Natural killer cell (primary cell): ENCODE measurements around the gene VWA3B. TPM values are rescaled to one million over a fixed set of nuclear protein-coding genes. Genes with fewer than 3 reads are reported as not detected.

Source experiments
- ATAC-seq, 3 donors: fragments of 150-1000 bp in 2 of 3; fragments of 200-7000 bp in 1 of 3; cut with Tn5 transposase; 1 replicate in 1 of 3; 2 replicates in 2 of 3; pipeline ENCODE4 v1.10.0; 2021; ENCODE audit warnings: mild to moderate bottlenecking in 2 of 3, moderate library complexity in 2 of 3
- DNase-seq, 2 donors: peaks; one replicate each; pipeline versions ENCODE4 v3.0.0 to v3.0.0-alpha.2; 2013 to 2021; ENCODE audit warnings: mixed read lengths in 1 of 2
- H3K27ac ChIP-seq: one replicate; pipeline ENCODE4 v1.5.1; 2013; ENCODE audit warnings: mild to moderate bottlenecking, low read length
- H3K27me3 ChIP-seq: one replicate; pipeline ENCODE4 v1.6.1; 2013; ENCODE audit warnings: low read length; ENCODE audit not compliant: control insufficient read depth, insufficient read depth
- H3K36me3 ChIP-seq: one replicate; pipeline ENCODE4 v1.6.1; 2013; ENCODE audit warnings: low read length; ENCODE audit not compliant: control insufficient read depth, insufficient read depth
- H3K4me1 ChIP-seq: one replicate; pipeline ENCODE4 v1.6.1; 2013; ENCODE audit warnings: low read length; ENCODE audit not compliant: control insufficient read depth, insufficient read depth
- H3K4me3 ChIP-seq: one replicate; pipeline ENCODE4 v1.5.1; 2013; ENCODE audit warnings: low read length
- H3K9me3 ChIP-seq: one replicate; pipeline ENCODE4 v1.6.1; 2013; ENCODE audit warnings: low read length; ENCODE audit not compliant: control insufficient read depth, insufficient read depth
- H3K27ac Mint-ChIP-seq, 2 donors: one replicate each; pipeline ENCODE4 v1.8.0; 2022; ENCODE audit warnings: mild to moderate bottlenecking in 2 of 2, mixed read lengths in 2 of 2, moderate library complexity in 1 of 2
- H3K27me3 Mint-ChIP-seq, 2 donors: one replicate each; pipeline ENCODE4 v1.8.0; 2022; ENCODE audit warnings: low read depth in 2 of 2, mixed read lengths in 2 of 2
- H3K36me3 Mint-ChIP-seq: one replicate; pipeline ENCODE4 v1.8.0; 2022; ENCODE audit warnings: mixed read lengths
- H3K4me1 Mint-ChIP-seq, 2 donors: one replicate each; pipeline ENCODE4 v1.8.0; 2022; ENCODE audit warnings: mixed read lengths in 2 of 2
- H3K4me3 Mint-ChIP-seq: one replicate; pipeline ENCODE4 v1.8.0; 2022; ENCODE audit warnings: mild to moderate bottlenecking, moderate library complexity, mixed read lengths
- H3K9me3 Mint-ChIP-seq, 2 donors: one replicate each; pipeline ENCODE4 v1.8.0; 2022; ENCODE audit warnings: mixed read lengths in 2 of 2
- WGBS: methylation state at CpG from one replicate; pipeline ENCODE4 v1.1.7; 2013; ENCODE audit warnings: missing lambda C conversion rate; ENCODE audit not compliant: insufficient coverage; 5-methylcytosine and 5-hydroxymethylcytosine counted together
- intact Hi-C: fragments of 100-400 bp; cut with micrococcal nuclease; formaldehyde crosslinking; loops from one replicate; pipeline ENCODE4 v1.14.2; 2022
- total RNA-seq, 4 donors: library from RNA; stranded (reverse); fragments of 120-200 nt in 1 of 4; gene quantifications; one replicate each; pipeline versions ENCODE4 v1.2.3 to v1.2.4, GENCODE V29; 2013 to 2022
- TF ChIP-seq, protein P1 (sequence below): fragments of 200-600 bp; IDR thresholded peaks from one replicate; pipeline ENCODE4 v1.8.0; 2022; ENCODE audit warnings: antibody characterized with exemption

VWA3B gene
- total RNA-seq, 3 donors from 2014 or later (not counting 1 experiment from before 2014, with no cell fraction given), result not detected

DNA sequence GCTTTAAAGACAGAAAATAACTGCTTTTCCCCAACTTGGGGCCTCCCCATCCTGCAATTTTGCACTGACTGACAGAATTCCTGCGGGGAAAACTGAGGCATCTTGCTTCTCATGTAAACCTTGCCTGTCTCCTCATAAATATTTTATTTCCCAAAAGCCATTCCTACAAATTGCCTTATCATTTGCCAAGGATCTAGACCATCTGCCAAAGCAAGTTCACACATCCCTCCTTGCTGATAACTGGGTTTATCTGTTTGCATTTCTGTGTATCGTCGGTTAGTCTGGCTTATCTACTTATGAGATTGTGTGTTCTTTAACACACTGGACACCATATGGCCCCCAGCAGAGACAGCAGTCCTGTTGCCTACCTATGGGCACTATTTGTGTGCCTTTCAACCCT lies 256.3 kb downstream of the VWA3B start:
- peaks cover 0 to 2% of the 10 kb centered on the region in 2 donors for H3K9me3 Mint-ChIP-seq

DNA sequence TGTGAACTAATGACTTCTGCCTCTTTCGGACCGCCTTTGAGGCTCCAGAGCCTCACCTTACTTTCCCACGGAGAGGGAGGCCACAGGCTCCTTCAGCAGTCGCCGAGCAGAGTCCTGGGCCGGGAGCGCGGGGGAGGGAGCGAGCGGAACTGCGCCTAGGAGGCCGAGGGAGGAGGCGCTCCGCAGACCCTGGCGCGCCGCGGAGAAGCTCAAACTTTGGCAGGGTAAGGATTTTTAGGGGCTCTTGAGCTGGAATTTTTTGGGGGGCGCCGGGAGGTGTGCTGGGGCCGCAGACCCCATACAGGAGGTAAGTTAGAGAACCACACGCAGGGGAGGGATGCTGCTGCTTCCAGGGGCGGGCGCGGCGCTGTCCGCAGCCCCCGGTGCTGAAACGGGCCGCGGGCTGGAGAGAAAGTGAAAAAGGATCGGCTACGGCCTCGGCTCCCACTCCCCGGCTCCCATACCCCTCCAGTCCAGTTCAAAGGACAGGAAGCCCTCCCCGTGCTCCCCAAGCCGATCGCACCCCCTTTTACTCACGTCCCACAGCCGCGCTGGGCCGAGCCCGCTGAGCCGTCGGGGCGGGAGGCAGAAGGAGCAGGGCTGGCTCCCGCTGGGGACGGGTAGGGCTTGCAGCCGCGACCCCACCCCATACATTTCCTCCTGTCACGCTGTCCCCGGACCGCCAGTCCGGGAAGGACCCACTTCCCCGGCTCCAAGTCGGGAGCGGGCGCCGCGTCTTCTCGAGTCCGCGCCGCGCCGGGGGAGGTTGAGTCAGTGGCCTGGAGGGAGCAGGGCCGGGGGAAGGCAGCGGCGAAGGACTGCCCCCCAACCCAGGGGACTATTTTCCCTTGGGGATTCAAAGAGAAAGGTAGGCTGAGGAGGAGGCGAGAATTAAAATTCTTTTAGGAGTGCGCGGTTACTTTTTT lies 259.6 kb downstream of the VWA3B start, which contains the start of gene CNGA3:
TSS of gene CNGA3 (plus strand) at position 146 of the 926 bp plus-strand sequence. CDS start 23,520 bp downstream, outside the sequence.
- Mint-ChIP-seq H3K9me3 (peaks cover 0 to 2% of the 10 kb centered on the region in 2 donors), H3K27ac (no peak within 1 kb of the TSS), H3K4me3 (peak within 1 kb of the TSS; percentile 13), H3K4me1 (peaks cover 8 to 17% of the 10 kb centered on the region in 2 donors), H3K27me3 (peaks cover 70 to 89% of the 10 kb centered on the region in 2 donors), H3K36me3 (peaks cover 11% of the 10 kb centered on the region)
- H3K27ac ChIP-seq, result no peak within 1 kb of the TSS
- peaks cover 18% of the 10 kb centered on the region for H3K4me1 ChIP-seq
- peaks cover 47% of the 10 kb centered on the region for H3K27me3 ChIP-seq
- no peak within 1 kb of the TSS for H3K4me3 ChIP-seq
- H3K36me3 ChIP-seq, result no peaks in the 10 kb centered on the region
- WGBS, result 11% methylated on average over 72 of the region's 72 CpGs
- TF ChIP-seq, protein P1, sequence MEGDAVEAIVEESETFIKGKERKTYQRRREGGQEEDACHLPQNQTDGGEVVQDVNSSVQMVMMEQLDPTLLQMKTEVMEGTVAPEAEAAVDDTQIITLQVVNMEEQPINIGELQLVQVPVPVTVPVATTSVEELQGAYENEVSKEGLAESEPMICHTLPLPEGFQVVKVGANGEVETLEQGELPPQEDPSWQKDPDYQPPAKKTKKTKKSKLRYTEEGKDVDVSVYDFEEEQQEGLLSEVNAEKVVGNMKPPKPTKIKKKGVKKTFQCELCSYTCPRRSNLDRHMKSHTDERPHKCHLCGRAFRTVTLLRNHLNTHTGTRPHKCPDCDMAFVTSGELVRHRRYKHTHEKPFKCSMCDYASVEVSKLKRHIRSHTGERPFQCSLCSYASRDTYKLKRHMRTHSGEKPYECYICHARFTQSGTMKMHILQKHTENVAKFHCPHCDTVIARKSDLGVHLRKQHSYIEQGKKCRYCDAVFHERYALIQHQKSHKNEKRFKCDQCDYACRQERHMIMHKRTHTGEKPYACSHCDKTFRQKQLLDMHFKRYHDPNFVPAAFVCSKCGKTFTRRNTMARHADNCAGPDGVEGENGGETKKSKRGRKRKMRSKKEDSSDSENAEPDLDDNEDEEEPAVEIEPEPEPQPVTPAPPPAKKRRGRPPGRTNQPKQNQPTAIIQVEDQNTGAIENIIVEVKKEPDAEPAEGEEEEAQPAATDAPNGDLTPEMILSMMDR, result no peak
- intact Hi-C loops, result no loop called here
- DNase-seq (peak in 1 of 2 donors; percentile 34), ATAC-seq (peak in 1 of 3 donors; percentile 60)
- H3K9me3 ChIP-seq, result peaks cover 2% of the 10 kb centered on the region

More for the DNA sequence above, 256.3 kb downstream of the VWA3B start:
- TF ChIP-seq, protein P1, result no peak
- ATAC-seq, result no peak
- no peak overlapping the region for H3K27ac ChIP-seq
- no peaks in the 10 kb centered on the region for H3K36me3 ChIP-seq
- intact Hi-C loops, result no loop called here
- Mint-ChIP-seq H3K27ac (no peak overlapping the region), H3K27me3 (peaks cover 56 to 65% of the 10 kb centered on the region in 2 donors), H3K36me3 (peaks cover 11% of the 10 kb centered on the region), H3K4me1 (peaks cover 8 to 16% of the 10 kb centered on the region in 2 donors), H3K4me3 (no peak overlapping the region)
- H3K27me3 ChIP-seq, result peaks cover 28% of the 10 kb centered on the region
- no peak for DNase-seq
- H3K4me1 ChIP-seq, result peaks cover 18% of the 10 kb centered on the region
- peaks cover 2% of the 10 kb centered on the region for H3K9me3 ChIP-seq
- WGBS, result 83% methylated on average over 3 of the region's 3 CpGs
- no peak overlapping the region for H3K4me3 ChIP-seq

DNA sequence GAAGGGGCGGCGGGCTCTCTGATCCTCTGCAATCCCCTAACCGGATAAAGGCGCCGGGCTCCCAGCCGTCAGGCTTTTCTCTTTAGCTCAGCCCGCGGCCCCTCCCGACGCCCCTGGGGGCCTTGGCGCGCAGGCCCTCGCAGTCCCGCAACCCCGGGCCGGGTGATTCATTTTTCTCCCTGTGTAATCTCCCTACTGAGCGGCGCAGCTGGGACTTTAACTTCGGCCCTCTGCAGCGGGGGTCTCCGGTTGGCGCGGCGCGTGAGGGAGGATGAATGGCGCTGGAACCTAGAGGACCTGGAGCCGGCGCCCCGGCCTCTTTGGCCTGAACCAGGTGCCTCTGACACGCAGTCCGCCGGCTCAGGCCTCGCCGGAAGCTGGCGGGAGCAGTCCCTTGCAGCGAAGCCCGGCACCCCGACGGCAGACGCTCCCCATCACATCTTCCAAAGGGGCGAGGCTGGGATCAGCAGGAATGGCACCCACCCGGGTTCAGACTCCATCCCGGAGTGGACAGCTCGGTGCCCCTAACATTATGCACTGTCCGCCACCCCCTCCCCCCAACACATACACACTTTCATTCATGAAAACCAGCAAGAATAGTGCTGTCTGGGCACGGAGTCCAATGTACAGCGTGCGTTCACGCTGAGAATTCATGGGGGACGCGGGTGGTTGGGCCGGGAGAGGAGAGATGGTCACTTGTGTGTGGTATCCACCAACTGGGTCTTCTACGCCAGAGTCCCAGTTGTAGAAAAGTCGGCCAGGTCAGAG lies 260.5 kb downstream of the VWA3B start:
- Mint-ChIP-seq H3K36me3 (peaks cover 11% of the 10 kb centered on the region), H3K27ac (no peak overlapping the region), H3K4me3 (no peak overlapping the region), H3K4me1 (peaks cover 8 to 17% of the 10 kb centered on the region in 2 donors), H3K9me3 (peaks cover 0 to 2% of the 10 kb centered on the region in 2 donors), H3K27me3 (peaks cover 70 to 89% of the 10 kb centered on the region in 2 donors)
- intact Hi-C loops, result no loop called here
- H3K36me3 ChIP-seq, result no peaks in the 10 kb centered on the region
- WGBS, result 11% methylated on average over 54 of the region's 54 CpGs
- DNase-seq (no peak), ATAC-seq (no peak)
- peaks cover 18% of the 10 kb centered on the region for H3K4me1 ChIP-seq
- no peak overlapping the region for H3K27ac ChIP-seq
- H3K27me3 ChIP-seq, result peaks cover 47% of the 10 kb centered on the region
- H3K9me3 ChIP-seq, result peaks cover 2% of the 10 kb centered on the region
- H3K4me3 ChIP-seq, result no peak overlapping the region
- TF ChIP-seq, protein P1, result no peak
